IPS DF 4.7 (cell line): ENCODE results near the gene GADD45G.

Experiments used
- DNase-seq: peaks from one replicate; pipeline ENCODE4 v3.0.0-alpha.2; 2013; ENCODE audit warnings: low spot score; ENCODE audit errors: extremely low read depth

Gene GADD45G

DNA sequence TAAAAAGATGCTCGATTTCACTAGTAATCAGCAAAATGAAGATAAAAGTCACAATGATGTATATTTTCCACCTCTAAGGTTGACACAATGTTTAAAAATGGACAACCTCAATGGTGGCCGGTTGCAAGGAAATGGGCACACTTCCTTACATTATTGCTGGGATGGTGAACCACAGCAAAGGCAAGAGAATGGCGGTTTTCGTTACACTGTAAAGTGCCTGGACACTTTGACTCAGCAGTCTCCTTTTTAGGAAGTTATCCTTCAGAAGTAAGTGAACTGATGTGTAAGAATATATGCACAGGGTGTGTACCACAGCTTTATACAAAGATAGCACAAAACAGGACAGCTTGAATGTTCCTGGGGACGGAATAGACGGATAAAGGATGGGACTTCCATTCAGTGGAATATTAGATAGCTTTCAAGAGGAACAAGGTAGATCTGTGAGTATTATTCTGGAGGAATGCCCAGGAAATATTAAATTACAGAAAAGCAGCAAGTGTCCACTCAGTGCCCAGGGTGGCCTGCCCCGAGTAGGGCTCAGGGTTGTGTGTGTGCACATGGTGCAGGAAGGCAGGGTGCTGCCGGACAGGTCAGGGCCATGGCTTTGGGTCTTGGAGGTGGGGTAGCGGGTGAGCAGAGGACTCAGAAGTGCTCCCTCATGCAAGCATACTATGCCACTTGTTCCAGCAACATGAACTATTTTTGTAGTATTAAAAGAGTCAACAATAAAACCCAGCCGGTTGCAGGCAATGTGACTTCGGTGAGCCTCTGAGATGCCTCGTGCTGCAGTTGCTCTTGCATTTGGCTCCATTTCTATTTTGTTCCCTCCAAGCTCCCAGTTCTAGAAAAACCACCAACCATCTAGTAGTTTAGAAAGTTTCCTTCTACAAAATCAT, 24.5 kb downstream of the GADD45G start:
- no peak for DNase-seq

DNA sequence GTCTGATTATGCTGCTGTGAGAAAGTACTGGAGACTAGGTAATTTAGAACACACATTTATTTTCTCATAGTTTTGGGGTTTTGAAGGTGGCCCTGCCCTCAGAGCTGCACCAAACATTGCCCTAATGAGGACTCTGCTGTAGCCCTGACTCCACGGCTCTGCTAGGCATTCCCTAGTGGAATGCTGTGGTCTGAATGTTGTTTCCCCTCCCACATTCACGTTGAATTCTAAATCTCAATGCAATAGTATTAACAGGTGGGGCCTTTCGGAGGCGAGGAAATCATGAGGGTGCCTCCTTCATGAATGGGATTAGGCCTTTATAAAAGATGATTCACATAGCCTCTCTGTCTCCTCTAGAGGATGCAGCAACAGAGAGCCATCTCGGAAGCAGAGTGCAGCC, 25.7 kb downstream of the GADD45G start:
- DNase-seq: no peak

DNA sequence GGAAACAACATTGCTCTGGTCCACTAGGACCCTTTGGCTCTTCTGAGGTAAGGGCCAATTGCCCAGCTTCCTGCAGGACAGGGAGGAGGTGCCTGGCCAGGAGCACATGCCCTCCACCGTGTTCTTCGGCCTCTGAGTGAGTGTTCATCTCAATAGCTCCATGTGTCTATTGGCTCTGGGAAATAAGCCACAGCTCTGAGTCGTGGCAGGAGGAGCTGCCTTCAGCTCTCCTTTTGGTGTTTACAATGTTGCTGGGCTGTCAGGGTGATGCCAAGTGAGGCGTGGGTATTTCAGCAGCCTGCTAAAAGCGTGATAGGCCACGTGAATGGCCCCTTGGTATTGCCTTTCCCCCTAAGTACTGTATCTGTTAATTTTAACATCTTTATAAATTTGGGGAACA, 26.6 kb downstream of the GADD45G start:
- DNase-seq: no peak

DNA sequence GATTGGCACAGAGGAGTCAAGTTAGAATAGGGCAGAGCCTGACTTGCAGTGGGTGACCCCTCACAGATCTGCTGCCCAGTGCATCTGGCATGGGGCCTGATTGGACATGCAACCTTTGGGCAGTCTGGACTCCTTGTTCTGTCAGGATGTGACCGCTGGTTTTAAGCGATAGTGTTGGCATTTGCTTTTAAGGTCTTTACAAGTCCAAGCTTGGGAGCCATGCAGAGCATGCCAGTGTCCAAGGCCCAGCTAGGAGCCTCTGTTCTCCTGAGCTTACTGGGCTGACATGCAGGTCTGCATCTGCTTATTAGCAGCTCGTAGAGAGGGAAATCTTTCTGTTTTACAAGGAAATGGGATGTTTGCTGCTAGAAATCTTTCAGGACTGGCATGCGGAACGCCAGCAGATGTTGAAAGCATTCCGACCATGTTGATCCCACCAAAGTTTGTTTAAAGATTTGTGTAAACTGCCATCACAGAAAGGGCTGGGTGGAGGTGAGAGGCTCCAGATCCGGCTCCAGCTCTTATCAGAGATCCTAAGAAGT, 27.5 kb downstream of the GADD45G start:
- DNase-seq: no peak

DNA sequence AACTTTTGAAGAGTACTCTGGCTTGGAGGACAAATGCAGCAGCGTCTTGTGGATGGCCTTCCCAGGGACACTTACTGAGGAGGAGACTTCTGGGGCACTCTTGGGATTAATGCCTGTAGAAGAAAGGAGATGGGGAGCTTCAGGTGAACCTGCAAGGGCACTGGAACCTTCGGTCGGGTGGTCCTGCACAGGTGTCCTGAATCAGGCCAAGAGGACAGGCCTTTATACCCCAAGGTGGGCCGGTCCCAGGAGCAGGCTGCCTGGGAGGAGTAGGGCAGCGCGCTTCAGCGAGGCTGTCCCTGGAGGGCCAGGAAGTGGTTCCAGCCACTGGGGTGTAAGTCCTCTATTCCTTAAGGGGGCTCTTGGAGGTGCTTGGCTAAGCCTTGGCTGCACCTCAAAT, 27.9 kb downstream of the GADD45G start:
- DNase-seq: no peak

DNA sequence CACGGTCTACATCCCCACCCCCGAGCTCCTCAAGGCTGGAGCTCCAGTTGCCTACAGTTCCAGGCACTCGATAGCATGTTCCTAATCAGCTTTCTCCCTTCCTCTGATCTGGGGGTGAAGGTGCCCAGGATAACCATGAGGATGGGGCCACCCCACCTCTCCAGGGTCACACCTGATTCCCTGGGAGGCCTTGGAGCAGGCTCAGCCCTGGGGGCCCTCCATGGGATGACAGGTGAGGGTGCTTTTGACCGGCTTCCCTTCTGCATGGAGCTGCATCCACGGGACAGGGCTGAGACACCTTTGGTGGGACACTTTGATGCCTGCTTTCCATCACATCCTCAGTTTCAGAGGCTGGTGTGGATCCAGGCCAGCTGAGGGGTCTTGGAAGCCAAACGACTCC, 28.6 kb downstream of the GADD45G start:
- no peak for DNase-seq

DNA sequence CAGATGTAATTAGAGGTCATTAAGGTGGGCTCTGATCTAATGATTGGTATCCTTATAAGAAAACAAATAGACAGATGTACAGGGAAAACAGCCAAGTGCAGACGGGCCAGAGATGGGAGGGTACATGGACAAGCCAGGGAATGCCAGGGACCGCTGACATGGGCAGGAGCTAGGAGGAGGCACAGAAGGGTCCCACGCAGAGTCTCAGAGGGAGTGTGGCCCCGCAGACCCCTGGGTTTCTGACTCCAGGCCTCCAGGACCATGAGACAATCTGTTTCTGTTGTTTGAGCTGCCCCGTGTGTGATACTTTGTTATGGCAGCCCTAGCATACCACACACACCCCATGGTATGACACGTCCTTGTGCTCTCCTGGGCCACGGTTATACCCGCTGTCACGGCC, 29.1 kb downstream of the GADD45G start:
- DNase-seq: no peak

DNA sequence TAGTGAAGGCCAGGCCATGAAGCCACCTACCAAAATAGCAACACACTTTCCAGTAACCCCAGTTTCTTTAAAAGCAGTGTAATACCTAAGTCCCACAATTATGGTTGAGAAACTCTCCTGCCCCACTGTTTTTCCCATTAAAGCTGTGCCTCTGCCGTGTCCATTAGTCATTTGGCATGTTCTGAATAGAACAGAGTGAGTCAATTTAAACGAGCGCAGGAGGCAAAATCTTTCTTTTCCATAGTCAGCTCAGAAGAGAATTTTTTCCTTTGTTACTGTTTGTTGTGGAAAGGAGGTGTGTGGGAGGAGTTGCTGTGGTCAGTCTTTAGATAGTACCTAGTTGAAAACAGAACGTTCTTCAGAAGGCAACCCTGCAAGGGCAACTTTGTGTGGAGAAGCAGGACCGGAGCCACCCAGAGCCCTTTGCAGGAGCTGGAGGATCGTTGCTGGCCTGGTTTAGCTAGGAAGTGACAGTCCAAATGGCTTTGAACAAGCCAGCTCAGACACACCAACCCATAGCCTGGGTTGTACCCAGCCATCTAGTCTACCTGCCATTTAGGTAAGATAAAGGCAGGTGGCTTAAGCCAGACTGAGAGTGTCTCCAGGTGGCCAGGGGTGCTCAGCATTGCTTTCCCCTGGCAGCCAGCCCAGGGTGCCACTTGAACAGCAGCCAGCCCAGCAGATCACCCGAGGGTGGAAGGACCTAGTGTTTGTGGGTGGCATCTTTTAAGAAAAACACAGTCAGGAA, 30.4 kb downstream of the GADD45G start:
- no peak for DNase-seq

DNA sequence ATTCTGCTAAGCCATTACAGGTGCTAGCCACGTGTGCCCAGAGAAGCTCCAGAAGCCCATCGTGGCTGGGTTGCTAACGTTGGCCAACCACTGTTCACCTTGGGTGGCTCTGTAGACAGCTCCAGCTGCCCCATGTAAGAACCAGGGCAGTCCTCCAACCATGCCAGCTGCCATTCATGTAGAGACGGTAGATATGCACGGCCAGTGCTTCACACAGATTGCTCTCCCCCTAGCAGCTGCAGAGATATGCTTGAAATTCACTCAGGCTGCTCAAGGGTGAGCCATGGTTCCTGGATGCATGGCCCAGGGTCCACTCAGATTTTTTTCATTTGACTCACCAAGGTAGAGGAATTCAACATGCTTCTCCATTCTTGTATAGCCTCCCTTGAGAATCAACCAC, 31.0 kb downstream of the GADD45G start:
- DNase-seq: no peak

DNA sequence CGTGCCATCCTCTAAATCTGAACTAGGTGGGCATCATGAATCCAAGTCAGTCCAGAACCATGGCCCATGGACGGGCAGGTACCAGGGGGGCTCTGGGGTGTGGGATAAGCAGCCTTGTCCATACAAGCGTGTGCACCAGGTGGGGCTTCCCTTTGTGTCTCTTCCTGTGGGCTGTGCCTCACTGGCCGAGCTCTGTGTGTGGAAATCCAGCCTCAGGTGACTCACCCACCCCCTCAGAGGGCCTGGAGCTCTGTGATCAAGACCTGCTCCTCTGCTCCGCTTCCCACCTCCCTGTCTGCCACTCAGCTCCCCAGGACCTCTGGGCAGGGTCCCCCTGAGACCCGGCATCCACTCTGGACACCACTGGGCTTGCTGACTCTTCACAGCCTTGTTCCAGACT, 33.0 kb downstream of the GADD45G start:
- DNase-seq: no peak

DNA sequence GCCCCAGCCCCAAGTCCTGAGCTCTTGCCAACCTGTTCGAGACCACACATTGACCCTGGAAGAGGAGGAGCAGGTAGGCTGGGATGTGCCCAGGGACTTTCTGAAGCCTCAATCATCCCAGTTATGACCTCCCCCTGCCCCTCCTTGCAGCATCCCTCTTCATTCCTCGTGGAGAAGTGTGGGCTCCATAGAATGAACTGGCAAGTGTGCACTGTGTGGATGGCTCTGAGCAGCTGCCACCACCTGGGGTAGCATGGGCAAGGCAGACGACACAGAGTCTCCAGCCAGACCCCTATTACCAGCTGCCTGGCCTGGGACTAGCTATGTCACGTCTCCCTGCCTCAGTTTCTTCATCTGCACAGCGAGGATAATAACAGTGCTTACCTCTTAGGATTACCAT, 33.5 kb downstream of the GADD45G start:
- no peak for DNase-seq

DNA sequence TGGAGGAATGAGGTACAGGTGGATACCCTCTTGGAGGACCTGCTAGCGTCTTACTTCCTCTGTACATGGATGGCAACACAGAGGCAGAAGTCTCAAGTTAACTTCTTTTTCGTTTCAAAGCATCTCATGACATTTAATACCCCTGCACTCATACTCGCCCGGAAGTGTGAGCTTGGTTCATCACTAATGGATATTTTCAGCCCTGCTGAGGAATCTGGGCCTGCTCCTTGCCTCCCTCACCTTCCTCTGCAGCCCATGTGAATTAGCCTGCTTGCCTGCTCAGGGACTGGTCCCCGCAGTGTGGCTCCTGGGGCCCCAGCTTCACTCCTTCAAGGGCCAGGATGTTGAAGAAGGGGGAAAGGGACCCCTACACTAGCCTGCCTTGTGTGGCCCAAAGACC, 34.1 kb downstream of the GADD45G start:
- DNase-seq: no peak

DNA sequence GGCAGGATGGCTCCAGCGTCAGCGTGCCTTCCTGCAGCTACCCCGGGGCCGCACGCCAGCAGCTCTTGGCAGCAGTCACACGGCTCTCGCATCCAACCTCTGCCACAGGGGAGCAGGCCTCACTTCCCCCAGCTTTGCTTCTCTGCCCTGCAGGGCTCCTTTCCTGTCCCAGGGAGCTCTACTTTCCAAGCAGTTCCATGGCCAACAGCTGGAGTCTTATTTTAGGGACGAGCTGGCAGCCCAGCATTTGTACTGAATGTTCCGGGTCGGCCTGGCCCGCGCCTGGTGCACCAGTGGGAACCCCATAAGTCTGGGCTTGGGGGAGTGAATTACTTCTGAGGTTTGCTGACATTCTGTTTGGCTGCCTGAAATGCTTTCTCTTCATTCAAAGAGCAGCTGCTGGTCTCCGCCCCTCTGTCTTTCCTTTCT, 34.6 kb downstream of the GADD45G start:
- no peak for DNase-seq

DNA sequence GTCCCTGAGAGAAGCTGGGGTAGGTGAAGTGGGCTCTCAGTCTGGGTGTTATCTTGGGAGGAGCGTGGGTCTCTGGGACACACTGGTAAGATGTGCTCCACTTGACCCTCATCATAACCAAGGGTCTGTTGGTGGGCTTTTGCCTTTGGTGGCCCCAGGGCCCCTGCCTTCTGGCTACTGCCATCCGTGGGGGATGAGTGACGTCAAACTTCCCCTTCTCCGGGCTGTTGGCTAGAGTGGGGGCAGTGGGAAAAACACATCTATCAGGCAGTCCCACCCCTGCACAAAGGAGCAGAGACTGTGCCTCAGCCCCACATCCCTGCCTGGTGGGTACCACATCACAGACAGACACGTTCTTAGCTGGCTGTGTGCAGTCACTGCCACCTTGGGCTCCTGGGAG, 35.1 kb downstream of the GADD45G start:
- DNase-seq: no peak

DNA sequence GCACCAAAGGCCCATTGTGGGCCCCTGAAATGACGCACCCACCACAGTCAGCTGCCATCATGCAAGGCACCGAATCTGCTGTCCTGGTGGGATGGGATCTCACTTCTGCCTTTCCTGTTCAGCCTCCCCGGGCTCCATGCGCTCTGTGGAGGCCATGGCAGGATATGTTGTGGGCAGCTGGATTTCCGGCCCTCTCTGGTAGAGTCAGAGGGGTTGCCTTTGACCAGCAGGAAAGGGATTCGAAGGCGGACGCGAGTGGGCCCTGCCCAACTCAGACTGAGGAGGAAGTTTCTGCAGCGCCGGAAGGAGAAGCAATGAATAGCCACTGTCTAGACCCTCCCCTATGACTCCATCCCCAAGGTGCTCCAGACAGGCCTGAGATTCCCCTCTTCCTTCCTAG, 35.5 kb downstream of the GADD45G start:
- DNase-seq: no peak

DNA sequence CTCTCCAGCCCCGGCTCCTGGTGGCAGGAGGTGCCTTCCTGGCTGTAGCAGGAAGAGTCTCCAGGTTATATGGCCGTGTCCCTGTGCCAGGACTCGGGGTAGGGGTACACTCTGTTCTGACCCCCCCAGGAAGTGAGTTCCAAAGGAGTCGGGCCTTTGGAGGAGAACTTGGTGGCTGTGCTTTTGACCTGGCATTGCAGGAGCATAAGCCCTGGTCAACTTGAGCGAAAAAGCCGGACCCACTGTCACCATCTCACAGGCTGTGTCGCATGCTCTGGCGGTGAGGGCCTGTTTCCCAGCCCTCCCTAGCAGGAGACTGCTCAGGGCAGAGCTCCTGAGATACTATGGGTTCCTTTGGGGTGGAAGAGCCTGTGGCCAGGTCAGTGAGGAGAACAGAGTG, 36.0 kb downstream of the GADD45G start:
- no peak for DNase-seq

DNA sequence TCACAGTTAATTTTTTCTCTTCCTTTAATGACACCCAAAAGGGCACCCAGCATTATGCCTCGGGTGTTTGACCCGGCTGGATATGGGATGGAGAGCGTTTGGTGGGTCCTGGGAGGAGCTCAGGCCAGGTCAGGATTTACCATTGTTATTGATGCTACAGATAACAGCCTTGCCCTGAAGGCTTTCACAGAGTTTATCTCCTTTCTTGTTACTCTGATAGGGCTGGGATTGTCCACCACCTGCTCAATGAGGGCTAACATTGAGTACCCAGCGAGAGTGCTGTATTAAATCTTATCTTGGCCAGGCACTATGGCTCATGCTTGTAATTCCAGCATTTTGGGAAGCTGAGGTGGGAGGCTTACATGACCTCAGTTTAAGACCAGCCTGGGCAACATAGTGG, 37.2 kb downstream of the GADD45G start:
- DNase-seq: no peak

DNA sequence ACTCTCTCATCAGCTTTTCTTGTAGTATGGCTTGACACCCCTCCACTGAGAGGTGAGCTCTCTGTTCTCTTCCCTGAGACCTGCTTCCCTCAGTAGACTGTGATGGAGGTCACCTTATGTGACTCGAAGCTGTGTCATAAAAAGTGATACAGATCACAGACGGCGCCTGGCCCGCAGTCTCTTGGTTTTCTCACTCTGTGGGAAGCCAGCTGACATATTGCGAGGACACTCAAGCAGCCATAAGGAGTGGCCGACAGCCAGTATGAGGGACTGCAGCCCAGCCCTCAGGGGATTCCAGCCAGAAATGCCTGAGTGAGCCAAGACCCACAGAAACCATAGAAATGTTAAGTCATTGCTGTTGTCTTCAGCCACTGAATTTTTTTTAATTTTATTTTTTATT, 38.0 kb downstream of the GADD45G start:
- no peak for DNase-seq

DNA sequence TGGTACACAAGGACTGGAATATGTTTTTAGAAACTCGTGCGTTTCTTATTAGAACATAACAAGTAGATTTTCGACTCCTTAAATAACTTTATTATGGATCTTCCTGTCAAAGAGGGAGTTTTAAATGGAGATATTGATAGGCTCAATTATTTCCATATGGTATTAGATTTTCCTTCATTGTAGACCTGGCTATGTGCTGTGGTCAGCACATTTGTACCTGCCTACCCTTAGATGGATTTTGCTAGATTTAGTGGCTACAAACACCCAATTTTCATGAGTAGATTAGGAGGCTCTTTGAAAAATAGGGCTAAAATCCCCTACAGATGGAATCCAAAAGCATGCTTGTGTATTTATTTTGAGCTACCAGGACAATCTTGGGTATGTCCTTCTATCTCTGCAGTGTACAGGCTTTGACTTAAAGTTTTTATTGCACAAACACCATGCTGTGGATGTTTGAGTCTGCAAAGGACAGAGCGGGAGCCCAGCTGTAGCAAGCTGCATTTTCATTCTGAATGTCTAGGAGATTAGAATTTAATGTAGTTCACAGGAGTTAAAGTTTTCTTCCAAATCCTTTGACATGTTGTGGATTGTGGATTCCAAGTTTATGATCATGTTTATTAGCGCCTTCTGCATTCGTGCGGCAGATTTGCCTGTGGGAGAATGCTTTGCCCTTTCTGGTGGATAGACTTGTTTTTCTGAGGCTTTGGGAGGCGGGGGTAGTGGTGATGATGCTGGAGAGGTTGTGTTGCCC, 41.6 kb downstream of the GADD45G start:
- no peak for DNase-seq

DNA sequence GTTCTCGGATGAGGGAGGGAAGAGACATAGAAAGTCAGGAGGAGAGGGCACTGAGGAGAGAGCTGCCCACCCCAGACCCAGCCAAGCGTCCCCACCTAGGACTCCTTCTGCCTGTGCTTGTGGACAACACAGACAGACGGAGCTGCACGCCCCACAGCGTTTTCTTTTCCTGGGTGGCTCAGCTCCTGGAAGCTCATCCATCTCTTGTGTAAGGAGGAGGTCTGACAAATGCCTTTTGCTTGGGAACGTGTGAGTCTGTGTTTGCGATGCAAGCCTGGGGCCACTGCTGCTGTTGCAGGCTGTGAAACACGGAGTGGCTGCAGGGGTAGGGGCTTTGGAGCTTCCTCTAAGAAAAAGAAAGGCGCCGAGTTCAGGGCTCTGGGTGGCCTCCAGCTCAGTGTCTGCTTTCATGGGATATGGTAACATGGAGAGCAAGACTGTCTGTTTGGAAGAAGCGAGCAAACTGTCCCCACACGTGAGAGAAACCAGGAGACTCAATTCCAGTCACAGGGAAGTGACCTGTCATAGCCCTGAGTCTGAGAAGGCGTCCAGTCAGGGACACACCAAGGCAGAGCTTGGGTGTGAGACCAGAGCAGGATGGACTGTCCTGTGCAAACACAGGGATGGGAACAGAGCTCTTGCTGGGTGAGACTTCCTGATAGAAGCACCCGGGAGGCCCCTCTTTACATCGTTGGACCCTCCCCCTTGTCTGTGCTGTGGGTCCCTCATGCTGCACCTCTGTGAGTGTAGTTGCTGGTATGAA, 42.7 kb downstream of the GADD45G start:
- no peak for DNase-seq
